ENCODE results near the gene EPB41L2. TPM values are rescaled to one million over a fixed set of nuclear protein-coding genes. Genes with fewer than 3 reads are reported as not detected.

The EPB41L2 gene
- total RNA-seq, 1 experiment from 2014 or later, result 199 TPM

- in situ Hi-C loops (cut with HindIII; ENCODE audit: low pct_unique_long_range_greater_than_20kb, low sequenced_read_pairs) (no loop called here), intact Hi-C loops (cut with micrococcal nuclease; ENCODE audit: unreplicated experiment) (no loop called here)
- 0 out of 2 replicates have a peak, but pooled peaks cover 3% of the 10 kb centered on the region for H3K4me1 ChIP-seq (ENCODE audit: control insufficient read depth, insufficient read depth, low read length)
- TF ChIP-seq, protein P1, sequence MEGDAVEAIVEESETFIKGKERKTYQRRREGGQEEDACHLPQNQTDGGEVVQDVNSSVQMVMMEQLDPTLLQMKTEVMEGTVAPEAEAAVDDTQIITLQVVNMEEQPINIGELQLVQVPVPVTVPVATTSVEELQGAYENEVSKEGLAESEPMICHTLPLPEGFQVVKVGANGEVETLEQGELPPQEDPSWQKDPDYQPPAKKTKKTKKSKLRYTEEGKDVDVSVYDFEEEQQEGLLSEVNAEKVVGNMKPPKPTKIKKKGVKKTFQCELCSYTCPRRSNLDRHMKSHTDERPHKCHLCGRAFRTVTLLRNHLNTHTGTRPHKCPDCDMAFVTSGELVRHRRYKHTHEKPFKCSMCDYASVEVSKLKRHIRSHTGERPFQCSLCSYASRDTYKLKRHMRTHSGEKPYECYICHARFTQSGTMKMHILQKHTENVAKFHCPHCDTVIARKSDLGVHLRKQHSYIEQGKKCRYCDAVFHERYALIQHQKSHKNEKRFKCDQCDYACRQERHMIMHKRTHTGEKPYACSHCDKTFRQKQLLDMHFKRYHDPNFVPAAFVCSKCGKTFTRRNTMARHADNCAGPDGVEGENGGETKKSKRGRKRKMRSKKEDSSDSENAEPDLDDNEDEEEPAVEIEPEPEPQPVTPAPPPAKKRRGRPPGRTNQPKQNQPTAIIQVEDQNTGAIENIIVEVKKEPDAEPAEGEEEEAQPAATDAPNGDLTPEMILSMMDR (IDR thresholded peaks at IDR 0.05), result no peak
- TF ChIP-seq TCF7L2 (IDR thresholded peaks at IDR 0.05; ENCODE audit: low read depth, low read length) (no peak), POLR2AphosphoS5 (IDR thresholded peaks at IDR 0.05; ENCODE audit: low read depth, low read length) (no peak), SIN3A (IDR thresholded peaks at IDR 0.05; ENCODE audit: borderline replicate concordance, insufficient read depth, low read depth, low read length) (no peak)
- TF ChIP-seq, protein P2, sequence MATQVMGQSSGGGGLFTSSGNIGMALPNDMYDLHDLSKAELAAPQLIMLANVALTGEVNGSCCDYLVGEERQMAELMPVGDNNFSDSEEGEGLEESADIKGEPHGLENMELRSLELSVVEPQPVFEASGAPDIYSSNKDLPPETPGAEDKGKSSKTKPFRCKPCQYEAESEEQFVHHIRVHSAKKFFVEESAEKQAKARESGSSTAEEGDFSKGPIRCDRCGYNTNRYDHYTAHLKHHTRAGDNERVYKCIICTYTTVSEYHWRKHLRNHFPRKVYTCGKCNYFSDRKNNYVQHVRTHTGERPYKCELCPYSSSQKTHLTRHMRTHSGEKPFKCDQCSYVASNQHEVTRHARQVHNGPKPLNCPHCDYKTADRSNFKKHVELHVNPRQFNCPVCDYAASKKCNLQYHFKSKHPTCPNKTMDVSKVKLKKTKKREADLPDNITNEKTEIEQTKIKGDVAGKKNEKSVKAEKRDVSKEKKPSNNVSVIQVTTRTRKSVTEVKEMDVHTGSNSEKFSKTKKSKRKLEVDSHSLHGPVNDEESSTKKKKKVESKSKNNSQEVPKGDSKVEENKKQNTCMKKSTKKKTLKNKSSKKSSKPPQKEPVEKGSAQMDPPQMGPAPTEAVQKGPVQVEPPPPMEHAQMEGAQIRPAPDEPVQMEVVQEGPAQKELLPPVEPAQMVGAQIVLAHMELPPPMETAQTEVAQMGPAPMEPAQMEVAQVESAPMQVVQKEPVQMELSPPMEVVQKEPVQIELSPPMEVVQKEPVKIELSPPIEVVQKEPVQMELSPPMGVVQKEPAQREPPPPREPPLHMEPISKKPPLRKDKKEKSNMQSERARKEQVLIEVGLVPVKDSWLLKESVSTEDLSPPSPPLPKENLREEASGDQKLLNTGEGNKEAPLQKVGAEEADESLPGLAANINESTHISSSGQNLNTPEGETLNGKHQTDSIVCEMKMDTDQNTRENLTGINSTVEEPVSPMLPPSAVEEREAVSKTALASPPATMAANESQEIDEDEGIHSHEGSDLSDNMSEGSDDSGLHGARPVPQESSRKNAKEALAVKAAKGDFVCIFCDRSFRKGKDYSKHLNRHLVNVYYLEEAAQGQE (IDR thresholded peaks at IDR 0.05; ENCODE audit: insufficient read depth in 1 of 2, low read depth in 2 of 2, low read length in 1 of 2), result no peak
- ATAC-seq, result no peak
- H3K4me3 ChIP-seq (ENCODE audit: low read depth in 2 of 2, low read length in 2 of 2), result no peak overlapping the region
- BruUV-seq (replicated peaks), result no TSS peak
- ChIA-PET POLR2A (no interaction called here), CTCF (no interaction called here)
- no peak for DNase-seq (ENCODE audit: low read depth, low spot score)
- peaks cover 15% of the 10 kb centered on the region; the same call in 1 of the 2 replicates for H3K36me3 ChIP-seq (ENCODE audit: control insufficient read depth, insufficient read depth, low read length)
- H3K27ac ChIP-seq (ENCODE audit: low read length), result no peak overlapping the region
- no peaks in the 10 kb centered on the region for H3K27me3 ChIP-seq (ENCODE audit: control insufficient read depth, insufficient read depth, low read length)
- no peaks in the 10 kb centered on the region for H3K9me3 ChIP-seq (ENCODE audit: control insufficient read depth, insufficient read depth, low read depth, low read length)
Measured at GRCh38 chr6:130862370-130862769, 200.7 kb downstream of the EPB41L2 start.

DNA sequence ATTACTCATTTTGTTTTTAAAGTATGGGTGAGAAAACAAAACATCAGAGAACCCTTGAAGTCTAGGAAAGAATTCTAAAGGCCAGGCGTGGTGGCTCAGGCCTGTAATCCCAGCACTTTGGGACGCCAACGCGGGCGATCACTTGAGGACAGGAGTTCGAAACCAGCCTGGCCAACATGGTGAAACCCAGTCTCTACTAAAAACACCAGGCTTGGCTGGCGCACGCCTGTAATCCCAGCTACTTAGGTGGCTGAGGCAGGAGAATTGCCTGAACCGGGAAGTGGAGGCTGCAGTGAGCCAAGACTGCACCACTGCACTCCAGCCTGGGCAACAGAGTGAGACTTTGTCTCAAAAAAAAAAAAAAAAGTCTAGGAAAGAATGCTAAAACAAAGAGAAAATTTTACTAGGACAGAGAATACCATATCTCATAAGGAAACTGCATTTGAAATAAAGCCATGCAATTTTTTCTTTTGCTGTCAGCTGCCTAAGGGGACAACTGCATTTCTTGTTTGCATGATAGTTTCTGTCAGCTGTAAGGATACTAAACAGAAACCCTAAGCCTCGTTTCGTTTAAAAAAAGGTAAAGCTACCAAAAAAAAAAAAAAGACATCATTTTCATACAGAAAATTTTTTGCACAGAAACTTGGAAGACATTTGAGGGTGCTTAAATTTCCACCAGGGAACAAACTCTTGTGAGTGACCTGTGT is 203.7 kb downstream of the EPB41L2 start:
- Histone ChIP-seq H3K4me1 (ENCODE audit: control insufficient read depth, insufficient read depth, low read length) (0 out of 2 replicates have a peak, but pooled peaks cover 3% of the 10 kb centered on the region), H3K36me3 (ENCODE audit: control insufficient read depth, insufficient read depth, low read length) (peaks cover 4% of the 10 kb centered on the region), H3K27ac (ENCODE audit: low read length) (no peak overlapping the region), H3K4me3 (ENCODE audit: low read depth in 2 of 2, low read length in 2 of 2) (no peak overlapping the region), H3K27me3 (ENCODE audit: control insufficient read depth, insufficient read depth, low read length) (no peaks in the 10 kb centered on the region), H3K9me3 (ENCODE audit: control insufficient read depth, insufficient read depth, low read depth, low read length) (no peaks in the 10 kb centered on the region)
- intact Hi-C loops (cut with micrococcal nuclease; ENCODE audit: unreplicated experiment) (no loop called here), in situ Hi-C loops (cut with HindIII; ENCODE audit: low pct_unique_long_range_greater_than_20kb, low sequenced_read_pairs) (no loop called here)
- CTCF ChIA-PET, result interaction anchor here (0.7 kb wide), 1 partner anchor 538 kb away, joined by 3 read pairs; no protein-coding TSS in a partner anchor
- ATAC-seq (no peak), DNase-seq (ENCODE audit: low read depth, low spot score) (no peak)
- BruUV-seq (replicated peaks), result no TSS peak
- TF ChIP-seq TCF7L2 (IDR thresholded peaks at IDR 0.05; ENCODE audit: low read depth, low read length) (no peak), POLR2AphosphoS5 (IDR thresholded peaks at IDR 0.05; ENCODE audit: low read depth, low read length) (no peak), SIN3A (IDR thresholded peaks at IDR 0.05; ENCODE audit: borderline replicate concordance, insufficient read depth, low read depth, low read length) (no peak)
- TF ChIP-seq, protein P2 (IDR thresholded peaks at IDR 0.05; ENCODE audit: insufficient read depth in 1 of 2, low read depth in 2 of 2, low read length in 1 of 2), result no peak
- TF ChIP-seq, protein P1 (IDR thresholded peaks at IDR 0.05), result no peak
- POLR2A ChIA-PET, result no interaction called here
